H1 (cell line): Measurements from ENCODE around the gene MAGEB2.

ENCODE experiments used
- BCL11A ChIP-seq, 2 experiments: IDR thresholded peaks; one replicate each; pipeline ENCODE4 v1.6.1; 2011; ENCODE audit warnings: low read depth in 2 of 2, low read length in 2 of 2, mild to moderate bottlenecking in 2 of 2
- EP300 ChIP-seq, 2 experiments: IDR thresholded peaks; 1 replicate in 1 of 2; 2 replicates in 1 of 2; pipeline ENCODE4 v1.6.1; 2011 to 2012; ENCODE audit warnings: low read depth in 2 of 2, low read length in 2 of 2, mild to moderate bottlenecking in 2 of 2, borderline replicate concordance in 1 of 2, inconsistent platforms in 1 of 2, moderate library complexity in 1 of 2
- EZH2 ChIP-seq: fragments of 200-600 bp; sonication (generic); IDR thresholded peaks from 2 replicates; pipeline ENCODE4 v1.7.1; 2012; ENCODE audit warnings: low read depth, mild to moderate bottlenecking, moderate library complexity, low read length, inconsistent platforms; ENCODE audit not compliant: severe bottlenecking
- POLR2A ChIP-seq, 2 experiments: IDR thresholded peaks; 1 replicate in 1 of 2; 2 replicates in 1 of 2; pipeline ENCODE4 v1.6.1; 2011; ENCODE audit warnings: low read depth in 2 of 2, low read length in 2 of 2, mild to moderate bottlenecking in 2 of 2; ENCODE audit errors: control extremely low read depth in 1 of 2
- RAD21 ChIP-seq, 2 experiments: IDR thresholded peaks in 1 of 2; conservative IDR thresholded peaks in 1 of 2; 2 replicates each; pipeline ENCODE4 v1.6.1; 2011; ENCODE audit warnings: low read depth in 2 of 2, low read length in 2 of 2, improper control_type of control experiment in 1 of 2, inconsistent platforms in 1 of 2, mild to moderate bottlenecking in 1 of 2, moderate library complexity in 1 of 2
- RXRA ChIP-seq: IDR thresholded peaks from 2 replicates; pipeline ENCODE4 v1.6.1; 2011; ENCODE audit warnings: low read depth, mild to moderate bottlenecking, low read length, moderate library complexity; ENCODE audit not compliant: insufficient read depth
- SIX5 ChIP-seq: IDR thresholded peaks from 2 replicates; pipeline ENCODE4 v1.6.1; 2011; ENCODE audit warnings: mild to moderate bottlenecking, low read depth, low read length
- SRF ChIP-seq: IDR thresholded peaks from 2 replicates; pipeline ENCODE4 v1.6.1; 2011; ENCODE audit warnings: mild to moderate bottlenecking, low read depth, low read length, moderate library complexity
- YY1 ChIP-seq: IDR thresholded peaks from 2 replicates; pipeline ENCODE4 v1.6.1; 2011; ENCODE audit warnings: low read depth, mild to moderate bottlenecking, low read length
- TF ChIP-seq, protein P1 (sequence below): IDR thresholded peaks from 2 replicates; pipeline ENCODE4 v1.6.1; 2011; ENCODE audit warnings: low read length, improper control_type of control experiment
- TF ChIP-seq, protein P2 (sequence below), 3 experiments: IDR thresholded peaks; 1 replicate in 2 of 3; 2 replicates in 1 of 3; pipeline versions ENCODE4 v1.5.1 to v1.6.1; 2011; ENCODE audit warnings: low read length in 3 of 3, mild to moderate bottlenecking in 3 of 3, inconsistent platforms in 2 of 3, low read depth in 1 of 3, moderate library complexity in 1 of 3; ENCODE audit not compliant: insufficient read depth in 1 of 3; ENCODE audit errors: control extremely low read depth in 1 of 3

DNA sequence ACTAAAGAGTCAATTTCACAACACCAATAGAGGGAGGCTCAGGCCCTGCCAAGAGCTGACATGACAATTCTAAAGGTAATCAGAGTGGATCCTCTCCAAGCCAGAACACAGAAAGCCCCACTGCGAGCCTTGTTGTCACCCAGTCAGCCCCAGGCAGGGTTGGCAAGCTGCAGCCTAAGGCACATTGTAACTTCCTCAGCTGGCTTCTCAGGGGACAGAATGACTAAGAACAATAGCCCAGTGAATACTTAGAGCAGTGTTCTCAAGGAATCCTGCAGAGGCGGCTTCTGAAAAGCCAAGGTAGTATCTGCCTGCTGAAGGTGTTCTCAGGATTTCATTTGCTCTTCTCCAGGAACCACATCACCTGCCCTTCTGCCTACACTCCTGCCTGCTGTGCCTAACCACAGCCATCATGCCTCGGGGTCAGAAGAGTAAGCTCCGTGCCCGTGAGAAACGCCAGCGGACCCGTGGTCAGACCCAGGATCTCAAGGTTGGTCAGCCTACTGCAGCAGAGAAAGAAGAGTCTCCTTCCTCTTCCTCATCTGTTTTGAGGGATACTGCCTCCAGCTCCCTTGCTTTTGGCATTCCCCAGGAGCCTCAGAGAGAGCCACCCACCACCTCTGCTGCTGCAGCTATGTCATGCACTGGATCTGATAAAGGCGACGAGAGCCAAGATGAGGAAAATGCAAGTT is 26.5 kb downstream of the MAGEB2 start, which contains the start of gene MAGEB4:
- TF ChIP-seq, protein P1, sequence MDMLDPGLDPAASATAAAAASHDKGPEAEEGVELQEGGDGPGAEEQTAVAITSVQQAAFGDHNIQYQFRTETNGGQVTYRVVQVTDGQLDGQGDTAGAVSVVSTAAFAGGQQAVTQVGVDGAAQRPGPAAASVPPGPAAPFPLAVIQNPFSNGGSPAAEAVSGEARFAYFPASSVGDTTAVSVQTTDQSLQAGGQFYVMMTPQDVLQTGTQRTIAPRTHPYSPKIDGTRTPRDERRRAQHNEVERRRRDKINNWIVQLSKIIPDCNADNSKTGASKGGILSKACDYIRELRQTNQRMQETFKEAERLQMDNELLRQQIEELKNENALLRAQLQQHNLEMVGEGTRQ = no peak
- TF ChIP-seq RAD21 (IDR thresholded peaks at IDR 0.05 in 1 of 2, conservative IDR thresholded peaks at IDR 0.05 in 1 of 2; ENCODE audit: low read depth in 2 of 2, low read length in 2 of 2) = no peak
- no peak for TF ChIP-seq RXRA
- TF ChIP-seq EZH2 = no peak
- TF ChIP-seq BCL11A (IDR thresholded peaks at IDR 0.05; ENCODE audit: low read depth in 2 of 2, low read length in 2 of 2) = no peak
- TF ChIP-seq, protein P2, sequence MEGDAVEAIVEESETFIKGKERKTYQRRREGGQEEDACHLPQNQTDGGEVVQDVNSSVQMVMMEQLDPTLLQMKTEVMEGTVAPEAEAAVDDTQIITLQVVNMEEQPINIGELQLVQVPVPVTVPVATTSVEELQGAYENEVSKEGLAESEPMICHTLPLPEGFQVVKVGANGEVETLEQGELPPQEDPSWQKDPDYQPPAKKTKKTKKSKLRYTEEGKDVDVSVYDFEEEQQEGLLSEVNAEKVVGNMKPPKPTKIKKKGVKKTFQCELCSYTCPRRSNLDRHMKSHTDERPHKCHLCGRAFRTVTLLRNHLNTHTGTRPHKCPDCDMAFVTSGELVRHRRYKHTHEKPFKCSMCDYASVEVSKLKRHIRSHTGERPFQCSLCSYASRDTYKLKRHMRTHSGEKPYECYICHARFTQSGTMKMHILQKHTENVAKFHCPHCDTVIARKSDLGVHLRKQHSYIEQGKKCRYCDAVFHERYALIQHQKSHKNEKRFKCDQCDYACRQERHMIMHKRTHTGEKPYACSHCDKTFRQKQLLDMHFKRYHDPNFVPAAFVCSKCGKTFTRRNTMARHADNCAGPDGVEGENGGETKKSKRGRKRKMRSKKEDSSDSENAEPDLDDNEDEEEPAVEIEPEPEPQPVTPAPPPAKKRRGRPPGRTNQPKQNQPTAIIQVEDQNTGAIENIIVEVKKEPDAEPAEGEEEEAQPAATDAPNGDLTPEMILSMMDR (IDR thresholded peaks at IDR 0.05; ENCODE audit: control extremely low read depth in 1 of 3, insufficient read depth in 1 of 3, low read depth in 1 of 3, low read length in 3 of 3) = no peak
- no peak for TF ChIP-seq SIX5
- TF ChIP-seq EP300 (IDR thresholded peaks at IDR 0.05; ENCODE audit: borderline replicate concordance in 1 of 2, low read depth in 2 of 2, low read length in 2 of 2) = no peak
- no peak for TF ChIP-seq SRF
- TF ChIP-seq POLR2A (IDR thresholded peaks at IDR 0.05; ENCODE audit: control extremely low read depth in 1 of 2, low read depth in 2 of 2, low read length in 2 of 2) = no peak
- no peak for TF ChIP-seq YY1
